GM12801 (cell line): ENCODE data around the gene MEGF10.

Experiments used
- TF ChIP-seq, protein P1 (sequence below): IDR thresholded peaks from one replicate; pipeline ENCODE4 v1.5.1; 2011; ENCODE audit warnings: control low read depth; ENCODE audit not compliant: insufficient read length; ENCODE audit errors: extremely low read depth

Gene MEGF10

DNA sequence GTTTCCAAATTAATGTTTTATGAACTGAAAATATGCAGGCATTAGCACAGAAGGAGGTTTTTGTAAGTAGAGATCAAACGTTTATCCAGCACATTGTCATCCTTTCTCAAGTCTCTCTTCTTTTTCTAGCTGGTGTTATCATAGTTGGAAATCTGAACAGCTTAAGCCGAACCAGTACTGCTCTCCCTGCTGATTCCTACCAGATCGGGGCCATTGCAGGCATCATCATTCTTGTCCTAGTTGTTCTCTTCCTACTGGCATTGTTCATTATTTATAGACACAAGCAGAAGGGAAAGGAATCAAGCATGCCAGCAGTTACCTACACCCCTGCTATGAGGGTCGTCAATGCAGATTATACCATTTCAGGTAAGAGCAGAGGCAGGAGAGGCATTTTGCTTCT is 154.7 kb downstream of the MEGF10 start:
- TF ChIP-seq, protein P1, sequence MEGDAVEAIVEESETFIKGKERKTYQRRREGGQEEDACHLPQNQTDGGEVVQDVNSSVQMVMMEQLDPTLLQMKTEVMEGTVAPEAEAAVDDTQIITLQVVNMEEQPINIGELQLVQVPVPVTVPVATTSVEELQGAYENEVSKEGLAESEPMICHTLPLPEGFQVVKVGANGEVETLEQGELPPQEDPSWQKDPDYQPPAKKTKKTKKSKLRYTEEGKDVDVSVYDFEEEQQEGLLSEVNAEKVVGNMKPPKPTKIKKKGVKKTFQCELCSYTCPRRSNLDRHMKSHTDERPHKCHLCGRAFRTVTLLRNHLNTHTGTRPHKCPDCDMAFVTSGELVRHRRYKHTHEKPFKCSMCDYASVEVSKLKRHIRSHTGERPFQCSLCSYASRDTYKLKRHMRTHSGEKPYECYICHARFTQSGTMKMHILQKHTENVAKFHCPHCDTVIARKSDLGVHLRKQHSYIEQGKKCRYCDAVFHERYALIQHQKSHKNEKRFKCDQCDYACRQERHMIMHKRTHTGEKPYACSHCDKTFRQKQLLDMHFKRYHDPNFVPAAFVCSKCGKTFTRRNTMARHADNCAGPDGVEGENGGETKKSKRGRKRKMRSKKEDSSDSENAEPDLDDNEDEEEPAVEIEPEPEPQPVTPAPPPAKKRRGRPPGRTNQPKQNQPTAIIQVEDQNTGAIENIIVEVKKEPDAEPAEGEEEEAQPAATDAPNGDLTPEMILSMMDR: no peak

DNA sequence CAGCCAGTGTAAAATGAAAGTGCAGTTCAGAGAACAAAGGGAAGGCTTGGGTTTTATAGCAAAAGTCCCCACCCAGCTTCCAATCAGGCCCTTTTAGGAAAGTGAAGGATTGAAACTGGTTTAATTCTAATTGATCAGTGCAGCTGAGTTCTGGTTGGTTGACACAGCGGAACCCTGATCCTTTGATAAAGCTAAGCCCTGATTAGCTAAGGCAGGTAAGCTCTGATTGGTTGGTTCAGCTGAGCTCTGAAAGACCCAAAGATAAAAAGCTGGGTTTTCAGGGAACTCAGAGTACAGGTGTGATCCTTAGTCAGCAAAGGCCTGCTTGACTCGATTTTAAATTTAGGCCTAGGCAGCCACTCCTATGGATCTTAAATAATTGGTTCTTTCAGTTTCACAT is 156.0 kb downstream of the MEGF10 start:
- TF ChIP-seq, protein P1: no peak

DNA sequence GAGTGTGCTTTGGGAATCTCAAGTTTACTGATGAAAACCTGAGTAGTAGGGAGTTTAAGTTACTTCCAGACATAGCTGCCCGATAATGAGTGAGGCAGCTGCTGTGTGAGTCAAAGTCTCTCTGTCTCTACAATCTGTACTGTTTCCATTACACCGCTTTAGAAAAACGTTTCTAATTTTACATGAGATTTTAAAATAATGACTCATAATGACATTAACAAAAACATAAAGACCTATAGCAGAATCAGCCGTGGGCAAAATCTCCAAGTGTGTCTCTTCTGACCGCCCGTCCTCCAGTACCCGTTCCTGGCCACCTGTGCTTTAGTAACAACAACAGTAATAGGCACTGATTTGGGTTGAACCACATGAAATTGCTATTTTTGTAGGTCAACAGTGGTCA is 157.2 kb downstream of the MEGF10 start:
- TF ChIP-seq, protein P1: no peak

DNA sequence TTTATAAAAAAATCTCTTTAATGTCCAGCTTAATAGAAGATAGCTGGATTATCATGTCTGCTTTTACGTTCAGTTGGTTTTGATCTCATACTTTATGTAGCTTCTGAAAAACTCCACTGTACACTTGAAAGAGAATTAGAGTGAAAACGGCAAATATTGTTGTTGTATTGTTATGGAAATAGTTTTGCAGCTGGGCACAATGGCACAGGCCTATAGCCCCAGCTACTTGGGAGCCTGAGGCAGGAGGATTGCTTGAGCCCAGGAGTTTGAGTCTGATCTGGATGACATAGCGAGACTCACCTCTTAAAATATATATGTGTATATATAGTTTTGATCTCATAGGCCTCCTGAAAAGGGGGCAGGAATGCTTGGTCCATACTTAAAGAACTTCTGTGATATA is 159.4 kb downstream of the MEGF10 start:
- TF ChIP-seq, protein P1: no peak

DNA sequence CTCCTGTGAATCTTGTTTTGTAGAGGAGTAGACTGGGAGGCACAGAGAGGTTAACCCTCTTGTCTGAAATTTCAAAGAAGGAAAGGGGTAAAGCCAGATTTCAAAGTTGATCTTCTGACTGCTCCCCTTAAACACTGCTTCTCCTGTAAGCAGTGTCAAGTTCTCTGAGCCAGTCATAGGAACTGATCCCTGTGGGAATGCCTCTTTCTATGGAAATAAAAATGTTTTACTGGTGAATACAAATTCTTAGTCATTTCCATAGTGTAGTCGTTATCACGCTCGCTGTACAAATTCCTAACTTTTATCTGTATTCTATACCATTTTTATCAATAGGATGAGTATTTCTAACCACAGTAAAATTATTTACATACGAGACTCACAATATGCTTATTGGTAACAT is 160.5 kb downstream of the MEGF10 start:
- TF ChIP-seq, protein P1: no peak

DNA sequence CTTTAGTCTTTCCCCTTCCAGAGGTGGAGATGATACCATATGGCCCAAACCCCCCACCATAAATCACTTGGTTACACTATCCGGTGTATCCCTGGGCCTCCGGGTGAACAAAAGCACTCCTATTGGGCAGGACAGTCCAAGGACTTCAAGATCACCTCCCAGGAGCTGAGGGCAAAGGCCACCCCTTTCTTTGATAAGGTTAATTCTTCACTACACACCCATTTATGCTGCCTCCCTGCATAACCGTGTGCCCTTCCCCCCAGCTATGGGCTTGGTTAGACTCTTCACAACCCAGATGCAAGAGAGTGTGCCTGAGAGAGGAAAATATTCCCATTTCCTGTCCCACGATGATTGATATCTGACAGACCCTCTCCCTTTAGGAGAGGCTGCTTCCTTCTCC is 162.0 kb downstream of the MEGF10 start:
- TF ChIP-seq, protein P1: no peak

DNA sequence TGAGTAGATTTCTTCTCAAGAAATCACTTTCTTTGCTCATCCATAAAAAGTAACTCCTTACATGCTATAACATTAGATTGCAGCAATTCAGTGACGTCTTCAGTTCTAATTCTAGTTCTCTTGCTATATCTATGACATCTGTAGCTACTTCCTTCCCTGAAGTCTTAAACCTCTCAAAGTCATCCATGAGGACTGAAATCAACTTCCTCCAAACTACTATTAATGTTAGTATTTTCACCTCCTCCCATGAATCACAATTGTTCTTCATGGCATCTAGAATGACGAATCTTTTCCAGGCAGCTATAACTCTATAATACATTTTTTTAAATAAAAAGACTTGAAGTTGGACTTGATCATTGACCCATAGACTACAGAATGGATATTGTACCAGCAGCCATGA is 180.6 kb downstream of the MEGF10 start:
- TF ChIP-seq, protein P1: no peak

DNA sequence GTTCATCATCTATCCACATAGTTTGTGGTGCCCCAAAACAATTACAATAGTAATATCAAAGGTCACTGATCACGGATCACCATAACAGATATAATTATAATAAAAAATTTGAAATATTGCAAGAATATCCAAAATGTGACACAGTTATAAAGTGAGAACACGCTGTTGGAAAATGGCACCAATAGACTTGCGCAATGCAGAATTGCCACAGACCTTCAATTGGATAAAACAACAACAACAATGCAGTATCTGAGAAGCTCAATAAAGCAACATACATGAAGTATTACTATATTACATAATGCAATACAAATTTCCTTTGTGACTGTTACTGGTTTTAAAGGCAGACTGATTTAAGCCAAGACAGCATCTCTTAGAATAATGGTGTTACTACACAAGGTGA is 182.1 kb downstream of the MEGF10 start:
- TF ChIP-seq, protein P1: no peak
